BE2C (cell line): ENCODE results near the gene HIF1AN.

ENCODE experiments used
- DNase-seq: peaks from one replicate; pipeline ENCODE4 v3.0.0-alpha.2; 2020
- H3K27me3 ChIP-seq: fragments of 250-450 bp; sonication (Bioruptor Pico); 2 replicates; pipeline ENCODE4 v1.5.1; 2020; ENCODE audit warnings: mild to moderate bottlenecking
- H3K36me3 ChIP-seq: fragments of 250-450 bp; sonication (Bioruptor Pico); 2 replicates; pipeline ENCODE4 v1.5.1; 2020; ENCODE audit warnings: mild to moderate bottlenecking
- H3K4me1 ChIP-seq: fragments of 250-450 bp; sonication (Bioruptor Pico); 2 replicates; pipeline ENCODE4 v1.5.1; 2020
- H3K4me3 ChIP-seq: 2 replicates; pipeline ENCODE4 v1.5.1; 2011; ENCODE audit warnings: low read depth, low read length
- H3K9me3 ChIP-seq: fragments of 250-450 bp; sonication (Bioruptor Pico); 2 replicates; pipeline ENCODE4 v1.5.1; 2020
- CTCF ChIP-seq: IDR thresholded peaks from 2 replicates; pipeline ENCODE4 v1.5.1; 2012; ENCODE audit warnings: mild to moderate bottlenecking, low read depth, low read length

Gene HIF1AN

GRCh38 chr10:100501423-100501822, 34.3 kb upstream of the HIF1AN start:
- Histone ChIP-seq H3K9me3 (no peaks in the 10 kb centered on the region), H3K4me3 (no peak overlapping the region), H3K27me3 (no peaks in the 10 kb centered on the region), H3K4me1 (no peaks in the 10 kb centered on the region), H3K36me3 (no peaks in the 10 kb centered on the region)
- no peak for DNase-seq
- no peak for TF ChIP-seq CTCF

- Histone ChIP-seq H3K27me3 (no peaks in the 10 kb centered on the region), H3K4me3 (no peak overlapping the region), H3K4me1 (no peaks in the 10 kb centered on the region), H3K9me3 (no peaks in the 10 kb centered on the region), H3K36me3 (no peaks in the 10 kb centered on the region)
- no peak for TF ChIP-seq CTCF
- no peak for DNase-seq
These were observed 32.7 kb upstream of the HIF1AN start for GRCh38 chr10:100502926-100503494.

GRCh38 chr10:100504096-100504495, 31.6 kb upstream of the HIF1AN start:
- no peak for DNase-seq
- TF ChIP-seq CTCF = no peak
- H3K9me3 ChIP-seq = no peaks in the 10 kb centered on the region

GRCh38 chr10:100505164-100505563, 30.6 kb upstream of the HIF1AN start:
- Histone ChIP-seq H3K9me3 (no peaks in the 10 kb centered on the region), H3K36me3 (no peaks in the 10 kb centered on the region), H3K4me3 (no peak overlapping the region), H3K27me3 (no peaks in the 10 kb centered on the region), H3K4me1 (no peaks in the 10 kb centered on the region)
- no peak for TF ChIP-seq CTCF
- DNase-seq = no peak

More at GRCh38 chr10:100504096-100504495, 31.6 kb upstream of the HIF1AN start:
- Histone ChIP-seq H3K27me3 (no peaks in the 10 kb centered on the region), H3K4me3 (no peak overlapping the region), H3K36me3 (no peaks in the 10 kb centered on the region), H3K4me1 (no peaks in the 10 kb centered on the region)

GRCh38 chr10:100506596-100507356, 29.0 kb upstream of the HIF1AN start:
- no peak for DNase-seq
- TF ChIP-seq CTCF = no peak
- H3K4me3 ChIP-seq = no peak overlapping the region
- no peaks in the 10 kb centered on the region for H3K9me3 ChIP-seq
- H3K27me3 ChIP-seq = no peaks in the 10 kb centered on the region
- H3K36me3 ChIP-seq = no peaks in the 10 kb centered on the region
- H3K4me1 ChIP-seq = no peaks in the 10 kb centered on the region

- H3K4me3 ChIP-seq = no peak overlapping the region
- TF ChIP-seq CTCF = no peak
- H3K27me3 ChIP-seq = no peaks in the 10 kb centered on the region
- no peak for DNase-seq
- no peaks in the 10 kb centered on the region for H3K36me3 ChIP-seq
- no peaks in the 10 kb centered on the region for H3K9me3 ChIP-seq
- no peaks in the 10 kb centered on the region for H3K4me1 ChIP-seq
These were observed 28.4 kb upstream of the HIF1AN start for GRCh38 chr10:100507357-100507732.
